HG03565 (cell line): ENCODE measurements around the gene OCRL.

Experiments
- ATAC-seq: cut with Tn5 transposase; IDR thresholded peaks from one replicate; pipeline ENCODE4 v1.9.1; 2021; ENCODE audit warnings: mild to moderate bottlenecking, moderate library complexity; ENCODE audit not compliant: unreplicated experiment

The OCRL gene

DNA sequence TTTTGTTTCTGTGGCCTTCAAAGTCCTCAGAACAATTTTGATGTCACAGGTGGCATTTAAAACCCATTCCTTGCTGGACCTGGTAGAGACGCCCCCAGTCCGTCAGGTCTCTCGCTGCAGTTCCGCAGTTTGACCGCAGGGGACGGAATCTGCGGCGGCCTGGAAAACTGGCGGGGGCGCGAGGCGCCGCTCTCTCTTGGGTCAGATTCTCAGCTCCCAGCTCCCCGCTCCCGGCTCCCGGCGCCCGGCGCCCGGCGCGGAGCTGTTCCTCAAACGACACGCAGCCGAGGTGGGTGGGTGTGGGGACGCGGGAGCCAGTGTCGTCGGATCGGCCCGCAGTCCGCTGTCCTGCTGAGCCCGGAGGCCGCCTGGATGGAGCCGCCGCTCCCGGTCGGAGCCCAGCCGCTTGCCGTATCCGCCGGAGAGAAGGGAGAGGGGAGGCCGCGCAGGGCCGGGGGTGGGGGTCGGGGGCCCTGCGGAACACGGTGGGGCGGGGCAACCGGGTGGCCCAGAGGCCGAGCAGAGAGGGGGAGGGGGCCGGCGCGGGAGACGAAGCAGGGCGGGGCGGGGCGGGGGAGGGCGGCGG lies at the start of gene OCRL:
TSS of gene OCRL (plus strand) at position 192 of the 586 bp plus-strand sequence. CDS start at position 373, 181 bp downstream.
- peak; percentile 93 for ATAC-seq

DNA sequence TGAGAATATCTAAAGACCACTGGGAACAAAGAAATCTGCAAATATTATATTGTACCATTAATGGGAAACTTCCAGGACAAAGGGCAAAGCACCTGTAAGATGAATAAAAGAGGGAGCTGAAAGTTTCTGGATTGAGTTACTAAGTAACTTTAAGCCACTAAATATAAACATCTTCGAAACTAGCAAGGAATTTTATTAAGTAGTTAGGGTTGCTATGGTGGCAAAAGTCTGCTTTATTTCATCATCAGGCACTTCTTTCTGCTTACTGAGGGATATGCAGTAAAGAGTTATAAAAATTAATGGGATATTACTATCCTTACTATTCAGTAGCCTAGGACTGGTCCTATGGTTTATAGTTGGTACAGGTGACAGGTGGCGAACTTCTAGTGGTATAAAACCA lies 49.7 kb upstream of the OCRL start:
- no peak for ATAC-seq

- ATAC-seq = no peak
These were observed 46.4 kb upstream of the OCRL start for GRCh38 chrX:129493643-129494042.

DNA sequence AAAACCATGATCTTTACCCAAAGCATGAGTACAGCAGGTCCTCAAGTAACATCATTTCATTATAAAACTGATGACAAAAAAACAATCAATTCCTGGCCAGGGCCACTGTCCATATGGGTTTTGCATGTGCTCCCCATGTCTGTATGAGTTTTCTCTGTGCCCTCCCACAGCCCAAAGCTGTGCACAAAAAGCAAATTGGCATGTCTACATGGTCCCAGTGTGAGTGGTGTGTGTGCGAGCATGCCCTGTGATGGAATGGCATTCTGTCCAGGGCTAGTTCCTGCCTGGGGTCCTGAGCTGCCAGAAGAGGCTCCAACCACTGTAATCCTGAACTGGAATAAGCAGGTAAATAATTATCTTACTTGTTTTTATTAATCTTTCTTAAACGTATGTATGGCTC lies 45.2 kb upstream of the OCRL start:
- no peak for ATAC-seq

DNA sequence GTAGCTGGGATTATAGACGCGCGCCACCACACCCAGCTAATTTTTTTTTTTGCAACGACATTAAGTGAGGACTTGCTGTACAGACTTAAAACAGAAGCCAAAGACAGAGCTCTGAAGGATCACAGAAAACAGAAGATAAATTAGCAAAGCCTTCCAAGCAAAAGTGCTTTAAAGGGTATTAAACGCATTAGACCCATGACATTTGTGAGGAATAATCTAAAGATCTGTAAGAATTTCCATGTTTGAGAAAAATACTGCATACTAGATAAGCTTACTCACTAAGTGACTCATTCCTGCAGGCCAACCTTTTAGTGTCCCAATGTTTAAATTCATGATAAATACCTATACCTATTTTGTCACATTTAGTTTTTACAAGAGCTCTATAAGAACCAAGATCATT lies 44.2 kb upstream of the OCRL start:
- no peak for ATAC-seq

- no peak for ATAC-seq
These were observed 43.4 kb upstream of the OCRL start for GRCh38 chrX:129496625-129497024.

DNA sequence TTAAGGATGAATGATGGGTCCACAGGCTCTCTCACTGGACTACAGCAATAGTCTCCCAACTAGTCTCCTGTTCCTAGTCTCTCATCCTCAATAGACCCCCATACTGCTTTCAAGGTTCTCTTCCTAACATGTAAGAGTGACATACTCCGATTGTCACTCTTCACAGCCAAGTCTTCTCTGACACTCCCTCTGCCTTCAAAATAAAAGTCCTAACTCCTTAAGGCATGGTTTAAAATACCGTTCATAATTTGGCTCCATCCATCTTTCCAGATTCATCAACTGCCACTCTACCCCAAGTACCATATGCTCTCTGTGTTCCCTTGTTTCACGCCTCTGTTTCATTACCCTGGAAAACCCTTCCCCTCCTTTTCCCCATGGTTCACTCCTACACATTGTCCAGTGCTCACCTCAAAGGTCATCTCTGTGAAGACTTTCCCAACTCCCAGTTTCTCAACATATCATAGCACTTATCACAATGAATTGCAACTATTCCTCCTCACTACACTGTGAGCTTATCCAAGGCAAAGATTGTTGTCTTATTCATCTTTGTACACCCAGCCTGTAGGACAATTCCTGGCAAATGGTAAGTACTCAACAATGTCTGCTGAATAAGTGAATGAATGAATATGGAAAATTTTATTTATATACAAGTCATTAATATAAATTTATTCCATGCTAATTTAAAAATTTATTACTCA lies 42.8 kb upstream of the OCRL start:
- no peak for ATAC-seq

- no peak for ATAC-seq
These were observed 29.7 kb upstream of the OCRL start for GRCh38 chrX:129510331-129510730.

GRCh38 chrX:129511689-129512088 lies 28.4 kb upstream of the OCRL start:
- no peak for ATAC-seq

- no peak for ATAC-seq
These were observed 27.6 kb upstream of the OCRL start for GRCh38 chrX:129512409-129512808.

- ATAC-seq = no peak
These were observed 23.7 kb upstream of the OCRL start for GRCh38 chrX:129516402-129516801.

DNA sequence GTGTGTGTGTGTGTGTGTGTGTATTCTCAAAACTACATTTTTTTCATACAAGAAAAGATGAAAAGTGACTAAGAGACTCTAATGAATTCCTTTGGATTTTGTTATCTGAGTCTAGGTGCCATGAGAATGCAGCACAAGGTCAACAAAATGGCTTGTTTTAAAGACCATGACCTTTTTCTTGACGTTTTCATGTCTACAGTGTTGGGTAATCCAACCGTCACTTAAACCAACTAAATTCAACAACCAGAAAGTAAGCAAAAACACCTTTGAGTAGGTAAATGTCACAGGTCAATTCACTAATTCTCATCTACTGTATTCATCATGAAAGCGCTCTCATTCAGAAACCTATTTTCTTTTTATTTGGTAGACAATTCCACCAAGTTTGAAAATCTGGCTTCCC lies 19.9 kb upstream of the OCRL start:
- no peak for ATAC-seq

DNA sequence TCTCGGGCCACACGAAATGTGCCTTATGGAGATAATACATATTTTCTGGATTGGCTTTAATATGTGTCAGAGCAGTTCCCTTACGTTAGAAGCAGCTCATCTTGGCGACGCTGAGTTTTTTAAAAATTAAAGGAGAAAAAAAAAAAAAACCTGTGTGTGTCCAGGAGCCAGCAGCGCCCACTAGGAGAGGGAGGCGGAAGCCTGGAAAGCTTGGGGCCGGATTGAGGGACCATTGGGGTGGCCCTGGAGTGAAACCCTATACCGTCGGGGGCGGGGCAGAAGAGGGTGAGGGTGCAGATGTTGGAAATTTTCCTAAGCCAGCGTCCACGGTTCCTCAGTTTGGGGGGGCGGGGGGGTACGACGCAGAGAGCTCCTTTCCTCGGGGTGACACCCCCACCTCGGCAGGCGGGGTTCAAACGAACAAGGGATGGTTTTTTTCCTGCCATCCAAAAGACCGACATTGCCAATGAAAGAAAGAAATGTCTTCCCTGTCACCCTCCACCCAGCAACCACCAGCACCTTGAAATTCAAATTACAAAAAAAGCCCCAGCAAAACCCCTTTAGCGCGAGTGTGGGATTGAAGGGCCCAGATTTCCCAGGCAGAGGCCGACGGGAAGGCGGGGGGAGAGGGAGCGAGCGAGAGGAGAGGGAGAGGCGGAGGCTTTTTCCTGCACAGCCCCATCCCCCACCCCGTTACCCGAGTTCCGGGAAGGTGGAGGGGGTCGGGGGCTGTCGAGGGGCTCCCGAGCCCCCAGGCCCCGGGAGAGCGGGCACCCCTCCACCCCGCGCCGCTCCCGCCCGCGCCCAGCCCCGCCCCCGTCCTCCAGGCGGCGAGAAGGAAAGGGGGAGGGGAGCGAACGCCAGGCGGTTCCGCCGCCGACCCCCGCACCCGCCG lies 17.6 kb upstream of the OCRL start:
- no peak for ATAC-seq

- no peak for ATAC-seq
These were observed 16.8 kb upstream of the OCRL start, which contains the start of gene SMARCA1 for GRCh38 chrX:129523079-129523911. Gene SMARCA1, minus strand, starts transcription at chrX:129523490. Its CDS starts 120 bp downstream, at chrX:129523370.

- no peak for ATAC-seq
These were observed 15.7 kb upstream of the OCRL start for GRCh38 chrX:129524250-129524850.

GRCh38 chrX:129525162-129525561 lies 14.9 kb upstream of the OCRL start:
- ATAC-seq = no peak

GRCh38 chrX:129525896-129526295 lies 14.2 kb upstream of the OCRL start:
- no peak for ATAC-seq

DNA sequence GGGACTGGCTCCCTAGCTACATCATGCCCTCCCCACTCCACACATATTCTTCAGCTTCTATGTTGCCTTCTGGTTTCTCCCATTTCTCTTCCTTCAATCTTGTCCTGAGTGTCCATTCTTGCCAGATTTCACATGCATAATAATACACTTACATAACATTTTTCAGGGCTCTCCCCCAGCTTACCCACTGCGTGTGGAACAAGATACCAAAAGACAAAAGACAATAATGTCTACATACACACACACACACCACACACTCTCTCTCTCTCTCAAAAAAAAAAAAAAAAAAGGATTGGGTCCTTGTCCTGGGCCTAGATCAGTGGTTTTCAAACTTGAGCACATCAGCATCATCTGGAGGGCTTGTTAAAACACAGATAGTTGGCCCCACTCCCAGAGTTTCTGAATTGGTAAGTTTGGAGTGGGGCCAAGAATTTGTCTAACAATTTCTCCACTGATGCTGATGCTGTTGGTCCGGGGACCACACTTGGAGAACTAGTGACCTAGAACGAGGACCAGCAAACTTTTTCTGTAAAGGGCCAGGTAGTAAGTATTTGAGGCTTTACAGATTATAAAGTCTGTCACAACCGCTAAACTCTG lies 10.3 kb upstream of the OCRL start:
- ATAC-seq = no peak

DNA sequence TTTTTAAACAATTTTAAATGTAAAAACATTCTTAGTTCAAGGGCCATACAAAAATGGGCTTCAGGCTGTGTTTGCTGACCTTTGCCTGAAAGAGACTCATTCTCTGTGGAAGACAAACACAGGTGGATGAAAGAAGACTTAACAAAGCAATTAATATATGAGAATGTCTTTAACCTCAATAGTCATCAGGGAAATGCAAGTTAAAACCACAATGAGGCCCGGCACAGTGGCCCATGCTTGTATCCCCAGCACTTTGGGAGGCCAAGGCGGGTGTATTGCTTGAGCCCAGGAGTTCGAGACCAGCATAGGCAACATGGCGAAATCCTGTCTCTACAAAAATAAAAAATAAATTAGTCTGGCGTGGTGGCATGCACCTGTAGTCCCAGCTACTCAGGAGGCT lies 9.6 kb upstream of the OCRL start:
- no peak for ATAC-seq

- no peak for ATAC-seq
These were observed 8.9 kb upstream of the OCRL start for GRCh38 chrX:129531132-129531531.
